Thyroid gland (tissue), 4 donors: Measurements from ENCODE around the gene CD2AP. TPM values are rescaled to one million over a fixed set of nuclear protein-coding genes. Genes with fewer than 3 reads are reported as not detected.

Source experiments
- DNase-seq, 2 donors: peaks; one replicate each; pipeline ENCODE4 v3.0.0-alpha.2; 2019
- H3K27ac ChIP-seq, 3 donors: fragments of 200-600 bp; sonication (generic); 1 replicate in 2 of 3; 2 replicates in 1 of 3; pipeline ENCODE4 v1.5.1; 2016 to 2019; ENCODE audit warnings: mild to moderate bottlenecking in 1 of 3, moderate library complexity in 1 of 3
- H3K27me3 ChIP-seq: fragments of 200-600 bp; sonication (generic); one replicate; pipeline ENCODE4 v1.5.1; 2019
- H3K36me3 ChIP-seq, 2 donors: fragments of 200-600 bp; sonication (generic); one replicate each; pipeline ENCODE4 v1.5.1; 2016 to 2019
- H3K4me1 ChIP-seq, 2 donors: fragments of 200-600 bp; sonication (generic); one replicate each; pipeline ENCODE4 v1.5.1; 2017 to 2019
- H3K4me3 ChIP-seq, 3 donors: fragments of 200-600 bp; sonication (generic); replicated peaks in 1 of 3; 1 replicate in 2 of 3; 2 replicates in 1 of 3; pipeline ENCODE4 v1.5.1; 2016; ENCODE audit warnings: mild to moderate bottlenecking in 1 of 3
- H3K9me3 ChIP-seq: fragments of 200-600 bp; sonication (generic); one replicate; pipeline ENCODE4 v1.5.1; 2017
- POLR2A ChIP-seq, 2 donors: fragments of 450-650 bp; IDR thresholded peaks; one replicate each; pipeline ENCODE4 v1.6.1; 2017; ENCODE audit warnings: antibody characterized with exemption in 2 of 2, mild to moderate bottlenecking in 2 of 2, moderate library complexity in 1 of 2
- WGBS, 2 donors: methylation state at CpG; one replicate each; pipeline ENCODE4 v1.1.5; 2017; 5-methylcytosine and 5-hydroxymethylcytosine counted together
- intact Hi-C: fragments of 100-400 bp; cut with DNase I; formaldehyde crosslinking; loops from one replicate; pipeline ENCODE4 v1.15.1; 2023
- total RNA-seq, 4 donors: library from RNA; depleted of rRNA; stranded (reverse); fragments of >200 nt; gene quantifications; one replicate each; pipeline ENCODE4 v1.2.3, GENCODE V29; 2016
- TF ChIP-seq, protein P1 (sequence below), 6 experiments: fragments of 200-600 bp in 3 of 6; fragments of 450-650 bp in 3 of 6; sonication (generic) in 3 of 6; IDR thresholded peaks; one replicate each; pipeline ENCODE4 v1.5.1; 2016 to 2019; ENCODE audit warnings: antibody characterized with exemption in 6 of 6, mild to moderate bottlenecking in 2 of 6, inconsistent platforms in 1 of 6, moderate library complexity in 1 of 6

The CD2AP gene
- total RNA-seq, 4 donors from 2014 or later: 27.9 to 48.2 (median 33.0) TPM

DNA sequence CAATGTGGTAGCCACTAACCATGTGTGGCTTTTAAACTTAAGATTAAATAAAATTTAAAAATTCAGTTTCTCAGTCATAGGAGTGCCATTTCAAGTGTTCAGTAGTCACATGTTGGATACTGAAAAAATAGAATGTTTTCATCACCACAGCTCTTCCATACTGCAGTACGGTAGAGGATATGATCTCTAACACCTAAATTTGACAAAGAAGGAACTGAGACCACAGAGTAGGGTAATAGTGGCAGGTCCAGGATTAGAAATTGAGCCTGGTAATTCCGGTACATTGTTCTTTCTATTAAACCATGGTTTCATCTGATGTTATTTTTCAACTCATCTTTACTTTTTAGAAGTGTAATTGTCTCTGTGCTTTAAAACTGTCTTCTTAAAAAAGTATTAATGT is 104.0 kb downstream of the CD2AP start:
- peaks cover 0 to 16% of the 10 kb centered on the region in 2 donors for H3K36me3 ChIP-seq
- TF ChIP-seq, protein P1, sequence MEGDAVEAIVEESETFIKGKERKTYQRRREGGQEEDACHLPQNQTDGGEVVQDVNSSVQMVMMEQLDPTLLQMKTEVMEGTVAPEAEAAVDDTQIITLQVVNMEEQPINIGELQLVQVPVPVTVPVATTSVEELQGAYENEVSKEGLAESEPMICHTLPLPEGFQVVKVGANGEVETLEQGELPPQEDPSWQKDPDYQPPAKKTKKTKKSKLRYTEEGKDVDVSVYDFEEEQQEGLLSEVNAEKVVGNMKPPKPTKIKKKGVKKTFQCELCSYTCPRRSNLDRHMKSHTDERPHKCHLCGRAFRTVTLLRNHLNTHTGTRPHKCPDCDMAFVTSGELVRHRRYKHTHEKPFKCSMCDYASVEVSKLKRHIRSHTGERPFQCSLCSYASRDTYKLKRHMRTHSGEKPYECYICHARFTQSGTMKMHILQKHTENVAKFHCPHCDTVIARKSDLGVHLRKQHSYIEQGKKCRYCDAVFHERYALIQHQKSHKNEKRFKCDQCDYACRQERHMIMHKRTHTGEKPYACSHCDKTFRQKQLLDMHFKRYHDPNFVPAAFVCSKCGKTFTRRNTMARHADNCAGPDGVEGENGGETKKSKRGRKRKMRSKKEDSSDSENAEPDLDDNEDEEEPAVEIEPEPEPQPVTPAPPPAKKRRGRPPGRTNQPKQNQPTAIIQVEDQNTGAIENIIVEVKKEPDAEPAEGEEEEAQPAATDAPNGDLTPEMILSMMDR (IDR thresholded peaks at IDR 0.05): no peak
- TF ChIP-seq POLR2A (IDR thresholded peaks at IDR 0.05): no peak
- DNase-seq: no peak
- no peaks in the 10 kb centered on the region for H3K4me1 ChIP-seq
- H3K9me3 ChIP-seq: no peaks in the 10 kb centered on the region
- no peak overlapping the region for H3K27ac ChIP-seq
- no peaks in the 10 kb centered on the region for H3K27me3 ChIP-seq
- intact Hi-C loops: no loop called here
- H3K4me3 ChIP-seq: no peak overlapping the region
- WGBS, 2 donors: 74 to 95% methylated on average over 2 of the region's 2 CpGs

DNA sequence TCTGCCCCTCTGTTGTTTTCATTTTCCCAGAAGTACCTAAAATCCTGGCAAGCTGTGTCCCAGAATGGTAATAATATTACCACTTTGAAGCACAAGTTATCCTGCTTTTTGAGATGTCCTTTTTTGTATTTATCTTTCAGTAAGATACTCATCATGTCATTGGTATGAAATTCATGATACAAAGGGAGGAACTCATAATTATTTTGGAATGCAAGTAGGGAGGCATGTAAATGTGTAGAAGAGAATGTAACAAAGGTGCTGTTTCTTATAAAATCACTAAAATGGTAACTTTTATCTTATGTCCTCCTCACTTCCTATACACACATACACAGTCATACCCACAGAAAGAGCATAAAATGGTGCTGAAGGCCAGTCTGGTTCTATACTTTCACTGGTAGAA is 109.9 kb downstream of the CD2AP start:
- no peaks in the 10 kb centered on the region for H3K27me3 ChIP-seq
- no peak overlapping the region for H3K4me3 ChIP-seq
- no peak for TF ChIP-seq POLR2A (IDR thresholded peaks at IDR 0.05)
- TF ChIP-seq, protein P1 (IDR thresholded peaks at IDR 0.05): no peak
- intact Hi-C loops: no loop called here
- no peak for DNase-seq
- H3K9me3 ChIP-seq: no peaks in the 10 kb centered on the region
- H3K4me1 ChIP-seq: no peaks in the 10 kb centered on the region
- H3K36me3 ChIP-seq: no peaks in the 10 kb centered on the region
- H3K27ac ChIP-seq: no peak overlapping the region

DNA sequence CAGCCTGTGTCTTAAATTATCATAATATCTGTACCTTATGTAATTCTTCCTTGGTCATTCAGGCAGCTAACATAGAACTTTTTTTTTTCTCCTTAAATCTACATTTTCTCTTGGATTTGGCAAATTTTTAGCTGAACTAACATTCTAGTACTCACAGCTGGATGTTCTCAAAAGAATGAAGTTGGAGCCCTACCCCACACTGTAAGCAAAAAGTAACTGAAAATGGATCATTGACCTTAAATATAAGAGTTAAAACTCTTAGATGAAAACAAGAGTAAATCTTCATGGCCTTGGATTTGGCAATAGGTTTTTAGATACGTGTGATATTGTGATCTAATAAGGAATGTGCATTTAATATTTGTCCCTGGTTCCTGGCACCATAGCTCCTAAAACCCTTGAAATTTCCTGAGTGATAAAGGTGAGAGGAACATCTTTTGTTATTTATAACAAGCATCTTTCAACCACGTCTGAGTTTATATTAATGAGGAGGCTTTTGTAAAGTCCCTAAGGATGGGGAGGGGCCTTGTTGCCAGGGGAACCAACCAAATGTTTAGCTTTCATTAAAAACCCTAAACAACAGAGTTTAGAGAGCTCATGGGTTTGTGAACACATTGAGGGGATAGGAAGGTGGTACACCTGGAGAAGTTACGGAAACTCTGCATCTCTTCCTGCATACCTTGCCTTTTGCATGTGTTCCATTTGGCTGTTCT is 114.7 kb downstream of the CD2AP start:
- intact Hi-C loops: no loop called here
- no peak overlapping the region for H3K27ac ChIP-seq
- H3K27me3 ChIP-seq: no peaks in the 10 kb centered on the region
- no peaks in the 10 kb centered on the region for H3K4me1 ChIP-seq
- H3K9me3 ChIP-seq: no peaks in the 10 kb centered on the region
- 64 to 68% methylated on average over 3 of the region's 3 CpGs for WGBS, 2 donors
- peaks cover 12 to 17% of the 10 kb centered on the region in 2 donors for H3K36me3 ChIP-seq
- TF ChIP-seq, protein P1 (IDR thresholded peaks at IDR 0.05): no peak
- no peak for TF ChIP-seq POLR2A (IDR thresholded peaks at IDR 0.05)
- H3K4me3 ChIP-seq: no peak overlapping the region
- DNase-seq: no peak

DNA sequence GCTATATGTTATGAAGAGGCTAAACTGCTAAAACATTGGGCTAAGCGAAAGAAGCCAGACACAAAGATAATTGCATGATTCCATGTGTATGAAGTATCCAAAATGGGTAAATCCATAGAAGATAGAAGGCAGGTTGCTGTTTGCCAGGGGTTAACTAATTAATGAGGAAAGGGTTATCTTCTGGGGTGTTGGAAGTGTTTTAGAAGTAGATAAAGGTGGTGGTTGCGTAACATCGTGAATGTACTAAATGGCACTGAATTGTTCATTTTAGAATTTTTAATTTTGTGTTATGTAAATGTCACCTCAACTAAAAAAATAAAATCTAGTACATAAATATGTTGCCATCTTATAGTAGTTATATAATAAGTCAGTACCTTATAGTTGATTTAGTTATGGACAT is 116.4 kb downstream of the CD2AP start:
- no peak overlapping the region for H3K27ac ChIP-seq
- intact Hi-C loops: no loop called here
- TF ChIP-seq, protein P1 (IDR thresholded peaks at IDR 0.05): no peak
- no peak for TF ChIP-seq POLR2A (IDR thresholded peaks at IDR 0.05)
- H3K27me3 ChIP-seq: no peaks in the 10 kb centered on the region
- 97% methylated on average over 3 of the region's 3 CpGs for WGBS, 2 donors
- no peak for DNase-seq
- H3K4me1 ChIP-seq: no peaks in the 10 kb centered on the region
- H3K36me3 ChIP-seq: peaks cover 12 to 27% of the 10 kb centered on the region in 2 donors
- no peaks in the 10 kb centered on the region for H3K9me3 ChIP-seq
- no peak overlapping the region for H3K4me3 ChIP-seq

DNA sequence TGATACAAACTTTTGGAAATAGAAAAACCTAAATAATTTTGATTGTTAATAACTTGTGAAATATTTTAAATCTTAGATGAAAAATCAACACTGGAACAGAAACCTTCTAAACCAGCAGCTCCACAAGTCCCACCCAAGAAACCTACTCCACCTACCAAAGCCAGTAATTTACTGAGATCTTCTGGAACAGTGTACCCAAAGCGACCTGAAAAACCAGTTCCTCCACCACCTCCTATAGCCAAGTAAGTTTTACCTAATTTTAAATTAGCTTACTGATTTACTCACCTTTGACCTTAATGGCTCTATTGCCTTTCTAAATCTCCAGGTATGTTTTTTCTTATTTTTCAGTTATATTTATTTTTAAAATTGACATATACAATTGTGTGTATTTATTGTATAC is 118.2 kb downstream of the CD2AP start:
- H3K4me3 ChIP-seq: no peak overlapping the region
- H3K27ac ChIP-seq: no peak overlapping the region
- peaks cover 12 to 27% of the 10 kb centered on the region in 2 donors for H3K36me3 ChIP-seq
- H3K27me3 ChIP-seq: no peaks in the 10 kb centered on the region
- DNase-seq: no peak
- intact Hi-C loops: no loop called here
- no peak for TF ChIP-seq POLR2A (IDR thresholded peaks at IDR 0.05)
- TF ChIP-seq, protein P1 (IDR thresholded peaks at IDR 0.05): no peak
- 83 to 93% methylated on average over 1 of the region's 1 CpG for WGBS, 2 donors
- H3K4me1 ChIP-seq: no peaks in the 10 kb centered on the region
- no peaks in the 10 kb centered on the region for H3K9me3 ChIP-seq
